Nephron progenitor cell (in vitro differentiated cells): Measurements from ENCODE around the gene FANCD2.
A peak's percentile ranks its signal among the peaks of the same experiment; 100 is the strongest.

ENCODE experiments used
- DNase-seq: peaks from one replicate; pipeline ENCODE4 v3.0.0; 2021
- H3K27ac Mint-ChIP-seq: 2 replicates; pipeline ENCODE4 v1.8.0; 2021; ENCODE audit warnings: mild to moderate bottlenecking, moderate library complexity, mixed read lengths
- H3K27me3 Mint-ChIP-seq: 2 replicates; pipeline ENCODE4 v1.8.0; 2021; ENCODE audit warnings: mild to moderate bottlenecking, low read depth, mixed read lengths; ENCODE audit not compliant: poor library complexity
- H3K36me3 Mint-ChIP-seq: 2 replicates; pipeline ENCODE4 v1.8.0; 2021; ENCODE audit warnings: low read depth, mixed read lengths
- H3K4me1 Mint-ChIP-seq: 2 replicates; pipeline ENCODE4 v1.8.0; 2021; ENCODE audit warnings: mixed read lengths
- H3K4me3 Mint-ChIP-seq: 2 replicates; pipeline ENCODE4 v1.8.0; 2021; ENCODE audit warnings: mild to moderate bottlenecking, moderate library complexity, mixed read lengths
- H3K9me3 Mint-ChIP-seq: 2 replicates; pipeline ENCODE4 v1.8.0; 2021; ENCODE audit warnings: mild to moderate bottlenecking, moderate library complexity, mixed read lengths
- TF ChIP-seq, protein P1 (sequence below): fragments of 200-600 bp; sonication (generic); IDR thresholded peaks from 2 replicates; pipeline ENCODE4 v1.5.0; 2021; ENCODE audit warnings: antibody characterized with exemption

Gene FANCD2

DNA sequence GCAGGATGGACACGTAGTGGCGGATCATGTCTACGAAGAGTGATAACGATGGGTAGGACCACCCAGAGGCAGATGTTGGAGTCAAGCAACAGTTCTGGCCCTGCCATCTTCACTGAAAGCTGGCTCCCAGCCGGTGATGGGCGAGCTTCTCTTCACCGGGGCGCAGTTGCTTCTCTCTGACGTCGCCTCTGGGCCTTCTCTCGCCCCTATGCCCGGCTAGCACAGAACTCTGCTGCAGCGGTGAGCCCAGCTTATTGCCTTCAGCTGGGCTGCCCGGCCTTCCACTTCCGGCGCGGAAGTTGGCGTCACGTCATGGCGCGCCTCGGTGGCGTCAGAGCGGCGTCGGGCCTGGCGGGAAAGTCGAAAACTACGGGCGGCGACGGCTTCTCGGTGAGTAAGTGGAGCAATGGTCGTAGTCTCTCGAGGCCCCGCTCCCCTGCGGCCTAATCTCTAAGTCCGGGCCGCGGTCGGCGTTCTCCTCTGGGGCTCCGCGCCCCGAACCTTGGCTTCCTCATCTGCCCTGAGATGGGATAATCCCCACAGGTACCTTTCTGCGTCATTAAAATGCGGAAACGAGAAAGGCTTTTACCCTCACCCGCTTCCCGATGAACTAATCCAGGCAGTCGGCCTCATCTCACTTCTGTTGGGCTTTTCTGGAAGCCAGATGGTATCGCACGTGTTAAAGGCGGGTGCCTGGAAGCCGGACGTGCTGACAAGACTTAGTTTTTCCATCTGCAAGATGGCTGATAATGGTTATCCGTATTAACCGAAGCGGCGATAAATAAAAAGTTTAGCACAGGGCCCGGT, at the start of gene FANCD2:
Gene FANCD2 (plus strand): TSS at position 354 of the 807 bp plus-strand sequence. CDS start 2,221 bp downstream, outside the sequence.
- Mint-ChIP-seq H3K36me3 (peaks cover 15% of the 10 kb centered on the region), H3K27ac (peak within 1 kb of the TSS; percentile 96), H3K4me3 (peak within 1 kb of the TSS; percentile 95), H3K9me3 (no peaks in the 10 kb centered on the region), H3K27me3 (no peaks in the 10 kb centered on the region), H3K4me1 (peaks cover 31% of the 10 kb centered on the region)
- peak; percentile 93 for DNase-seq
- TF ChIP-seq, protein P1, sequence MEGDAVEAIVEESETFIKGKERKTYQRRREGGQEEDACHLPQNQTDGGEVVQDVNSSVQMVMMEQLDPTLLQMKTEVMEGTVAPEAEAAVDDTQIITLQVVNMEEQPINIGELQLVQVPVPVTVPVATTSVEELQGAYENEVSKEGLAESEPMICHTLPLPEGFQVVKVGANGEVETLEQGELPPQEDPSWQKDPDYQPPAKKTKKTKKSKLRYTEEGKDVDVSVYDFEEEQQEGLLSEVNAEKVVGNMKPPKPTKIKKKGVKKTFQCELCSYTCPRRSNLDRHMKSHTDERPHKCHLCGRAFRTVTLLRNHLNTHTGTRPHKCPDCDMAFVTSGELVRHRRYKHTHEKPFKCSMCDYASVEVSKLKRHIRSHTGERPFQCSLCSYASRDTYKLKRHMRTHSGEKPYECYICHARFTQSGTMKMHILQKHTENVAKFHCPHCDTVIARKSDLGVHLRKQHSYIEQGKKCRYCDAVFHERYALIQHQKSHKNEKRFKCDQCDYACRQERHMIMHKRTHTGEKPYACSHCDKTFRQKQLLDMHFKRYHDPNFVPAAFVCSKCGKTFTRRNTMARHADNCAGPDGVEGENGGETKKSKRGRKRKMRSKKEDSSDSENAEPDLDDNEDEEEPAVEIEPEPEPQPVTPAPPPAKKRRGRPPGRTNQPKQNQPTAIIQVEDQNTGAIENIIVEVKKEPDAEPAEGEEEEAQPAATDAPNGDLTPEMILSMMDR = no peak

DNA sequence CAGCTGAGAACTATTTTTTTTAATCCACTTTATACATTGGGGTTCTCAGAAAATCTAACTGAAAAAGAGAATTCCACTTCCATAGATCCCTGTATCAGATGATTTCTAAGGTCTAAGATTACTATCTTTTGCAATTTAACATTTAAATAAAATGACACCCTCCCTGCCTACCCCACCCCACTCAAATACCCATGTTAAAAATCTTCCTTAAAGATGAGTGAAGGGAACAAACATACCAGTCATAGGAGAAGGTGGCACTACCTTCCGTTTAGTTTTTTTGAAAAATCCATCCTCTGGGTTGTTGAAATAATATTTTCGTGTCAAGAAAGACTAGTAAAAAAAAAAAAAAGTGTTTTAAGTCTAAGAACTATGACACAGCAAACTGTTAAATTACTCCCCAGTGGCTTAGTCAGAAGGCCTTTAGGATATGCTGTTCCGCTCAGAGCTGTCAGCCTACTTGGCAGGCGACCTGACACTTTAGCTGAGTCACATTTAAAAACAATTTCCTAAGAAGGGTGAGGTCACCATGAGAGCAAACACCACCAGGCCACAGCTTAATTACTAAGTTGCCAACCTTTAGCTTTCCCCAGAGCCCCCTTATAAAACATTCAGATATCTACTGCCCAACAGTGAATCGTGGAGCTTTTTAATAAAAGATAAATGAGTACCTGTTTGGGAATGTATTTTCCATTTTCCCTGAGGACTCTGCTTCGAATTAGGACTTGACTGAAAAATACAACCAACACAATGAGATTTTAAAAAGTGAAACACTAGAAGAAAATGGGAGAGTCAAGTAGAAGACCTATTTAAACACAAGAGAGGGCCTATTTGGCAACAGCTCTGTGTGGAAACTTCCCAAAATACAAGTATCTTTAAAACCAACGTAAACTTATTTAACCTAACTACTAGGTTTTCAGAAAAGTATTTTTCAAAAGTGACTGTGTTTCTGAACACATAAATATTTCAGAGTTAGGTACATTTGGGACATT, 49.2 kb upstream of the FANCD2 start:
- Mint-ChIP-seq H3K4me3 (no peak overlapping the region), H3K36me3 (peaks cover 49% of the 10 kb centered on the region), H3K4me1 (peaks cover 16% of the 10 kb centered on the region), H3K27me3 (no peaks in the 10 kb centered on the region), H3K27ac (peak overlapping the region; percentile 92), H3K9me3 (no peaks in the 10 kb centered on the region)
- TF ChIP-seq, protein P1 = no peak
- no peak for DNase-seq

DNA sequence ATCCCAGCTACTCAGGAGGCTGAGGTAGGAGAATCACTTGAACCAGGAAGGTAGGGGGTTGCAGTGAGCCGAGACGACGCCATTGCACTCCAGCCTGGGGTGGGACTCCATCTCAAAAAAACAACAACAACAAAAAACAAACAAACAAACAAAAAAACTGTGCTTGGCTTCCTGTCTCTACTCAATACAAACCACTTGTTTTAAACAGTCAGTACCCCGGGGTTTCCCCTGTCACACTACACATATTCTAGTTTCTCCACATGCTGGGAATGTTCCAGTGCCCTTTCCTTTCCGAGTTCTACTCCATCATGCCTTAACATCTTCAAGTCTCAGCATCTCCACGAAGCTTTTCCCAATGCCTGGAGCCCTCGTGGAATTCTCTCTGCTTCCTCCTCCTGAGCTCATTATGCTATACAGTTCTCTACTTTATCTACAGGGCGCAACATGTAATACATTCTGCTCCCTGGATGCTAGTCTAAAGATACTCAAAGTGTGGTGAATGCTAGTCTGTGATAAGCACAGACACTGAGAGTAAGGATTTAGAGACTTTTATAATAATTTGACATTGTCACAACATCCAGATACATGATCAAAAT, 47.4 kb upstream of the FANCD2 start:
- no peak for DNase-seq
- TF ChIP-seq, protein P1 = no peak
- H3K9me3 Mint-ChIP-seq = no peaks in the 10 kb centered on the region
- H3K4me1 Mint-ChIP-seq = peaks cover 16% of the 10 kb centered on the region
- no peaks in the 10 kb centered on the region for H3K27me3 Mint-ChIP-seq
- H3K4me3 Mint-ChIP-seq = no peak overlapping the region
- H3K36me3 Mint-ChIP-seq = peaks cover 43% of the 10 kb centered on the region
- peak overlapping the region; percentile 16 for H3K27ac Mint-ChIP-seq

DNA sequence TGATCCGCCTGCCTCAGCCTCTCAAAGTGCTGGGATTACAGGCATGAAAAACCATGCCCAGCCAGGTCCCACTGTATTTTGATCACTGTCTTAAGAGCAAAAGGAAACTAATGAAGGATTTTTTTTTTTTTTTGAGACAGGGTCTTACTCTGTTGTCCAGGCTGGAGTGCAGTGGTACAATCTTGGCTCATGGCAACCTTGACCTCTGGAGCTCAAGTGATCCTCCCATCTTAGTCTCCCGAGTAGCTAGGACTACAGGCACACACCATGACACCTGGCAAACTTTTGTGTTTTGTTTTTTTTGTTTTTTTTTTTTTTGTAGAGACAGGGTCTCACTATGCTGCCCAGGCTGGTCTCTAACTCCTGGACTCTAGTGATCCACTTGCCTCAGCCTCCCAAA, 46.0 kb upstream of the FANCD2 start:
- H3K27ac Mint-ChIP-seq = no peak overlapping the region
- peaks cover 30% of the 10 kb centered on the region for H3K36me3 Mint-ChIP-seq
- no peak for DNase-seq
- no peaks in the 10 kb centered on the region for H3K27me3 Mint-ChIP-seq
- no peaks in the 10 kb centered on the region for H3K9me3 Mint-ChIP-seq
- TF ChIP-seq, protein P1 = no peak
- peaks cover 16% of the 10 kb centered on the region for H3K4me1 Mint-ChIP-seq
- H3K4me3 Mint-ChIP-seq = no peak overlapping the region

DNA sequence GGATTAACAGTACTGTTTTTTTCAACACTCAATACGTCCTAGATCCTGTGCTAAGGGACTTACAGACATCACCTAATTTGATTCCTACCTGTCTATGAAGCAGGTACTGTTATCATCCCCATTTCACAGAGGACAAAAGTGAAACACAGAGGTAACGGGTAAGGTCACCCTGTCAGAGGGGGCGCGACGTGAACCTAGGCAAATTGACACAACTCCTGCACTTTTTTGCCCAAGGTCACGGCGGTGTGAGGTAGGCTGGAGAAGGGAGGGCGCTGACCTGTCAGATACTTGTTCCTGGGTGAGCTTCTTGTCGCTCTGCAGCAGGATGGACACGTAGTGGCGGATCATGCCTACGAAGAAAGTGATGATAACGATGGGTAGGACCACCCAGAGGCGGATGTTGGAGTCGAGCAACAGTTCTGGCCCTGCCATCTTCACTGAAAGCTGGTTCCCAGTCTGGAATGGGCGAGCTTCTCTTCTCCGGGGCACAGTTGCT, 40.0 kb upstream of the FANCD2 start:
- H3K4me3 Mint-ChIP-seq = peak overlapping the region; percentile 98
- H3K4me1 Mint-ChIP-seq = peaks cover 24% of the 10 kb centered on the region
- TF ChIP-seq, protein P1 = no peak
- H3K9me3 Mint-ChIP-seq = no peaks in the 10 kb centered on the region
- no peaks in the 10 kb centered on the region for H3K27me3 Mint-ChIP-seq
- peak overlapping the region; percentile 98 for H3K27ac Mint-ChIP-seq
- peaks cover 3% of the 10 kb centered on the region for H3K36me3 Mint-ChIP-seq
- DNase-seq = no peak
